Activated naive CD8-positive, alpha-beta T cell treated with anti-CD3 and anti-CD28 coated beads for 36 hours (primary cell): ENCODE data around the gene MYO5C. TPM values are rescaled to one million over a fixed set of nuclear protein-coding genes. Genes with fewer than 3 reads are reported as not detected.
"Not testable (repeated sequence)": the region's sequence is repeated elsewhere in the genome, so short reads cannot be mapped to it uniquely, and the experiment has no call there.

Experiments
- DNase-seq: peaks from one replicate; pipeline ENCODE4 v3.0.0; 2021
- H3K27ac Mint-ChIP-seq: one replicate; pipeline ENCODE4 v1.8.0; 2022; ENCODE audit warnings: mild to moderate bottlenecking, moderate library complexity, mixed read lengths
- H3K27me3 Mint-ChIP-seq: one replicate; pipeline ENCODE4 v1.8.0; 2022; ENCODE audit warnings: mild to moderate bottlenecking, mixed read lengths
- H3K36me3 Mint-ChIP-seq: one replicate; pipeline ENCODE4 v1.8.0; 2021; ENCODE audit warnings: mild to moderate bottlenecking, mixed read lengths
- H3K4me1 Mint-ChIP-seq: one replicate; pipeline ENCODE4 v1.8.0; 2021; ENCODE audit warnings: mixed read lengths
- H3K4me3 Mint-ChIP-seq: one replicate; pipeline ENCODE4 v1.8.0; 2022; ENCODE audit warnings: mild to moderate bottlenecking, moderate library complexity, mixed read lengths
- H3K9me3 Mint-ChIP-seq: one replicate; pipeline ENCODE4 v1.8.0; 2022; ENCODE audit warnings: mixed read lengths
- total RNA-seq, 2 experiments: library from RNA; stranded (reverse); gene quantifications; one replicate each; pipeline ENCODE4 v1.2.3, GENCODE V29; 2021

Gene MYO5C
- total RNA-seq, 2 experiments from 2014 or later, result 0.56 to 0.98 TPM

DNA sequence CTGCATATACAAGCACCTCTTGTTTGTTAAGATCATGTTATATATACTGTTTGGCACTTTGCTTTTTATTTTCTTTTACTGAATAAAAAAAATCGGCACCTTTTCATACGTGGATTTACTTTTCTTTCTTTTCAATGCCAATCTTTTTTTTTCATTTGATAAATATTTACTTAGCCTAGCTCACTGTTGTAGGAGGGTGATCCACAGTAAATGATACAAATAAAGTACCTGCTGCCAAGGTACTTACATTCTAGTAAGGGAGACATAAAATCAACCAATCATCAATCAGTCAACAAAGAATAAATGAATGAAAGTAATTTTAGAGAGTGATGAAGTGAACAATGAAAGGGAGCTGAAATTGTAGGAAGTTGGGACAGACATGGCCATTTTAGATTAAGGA, 122.7 kb downstream of the MYO5C start:
- H3K4me3 Mint-ChIP-seq, result no peak overlapping the region
- H3K27ac Mint-ChIP-seq, result no peak overlapping the region
- H3K4me1 Mint-ChIP-seq, result peaks cover 14% of the 10 kb centered on the region
- peaks cover 6% of the 10 kb centered on the region for H3K36me3 Mint-ChIP-seq
- H3K9me3 Mint-ChIP-seq, result peaks cover 3% of the 10 kb centered on the region
- no peak for DNase-seq
- H3K27me3 Mint-ChIP-seq, result no peaks in the 10 kb centered on the region

DNA sequence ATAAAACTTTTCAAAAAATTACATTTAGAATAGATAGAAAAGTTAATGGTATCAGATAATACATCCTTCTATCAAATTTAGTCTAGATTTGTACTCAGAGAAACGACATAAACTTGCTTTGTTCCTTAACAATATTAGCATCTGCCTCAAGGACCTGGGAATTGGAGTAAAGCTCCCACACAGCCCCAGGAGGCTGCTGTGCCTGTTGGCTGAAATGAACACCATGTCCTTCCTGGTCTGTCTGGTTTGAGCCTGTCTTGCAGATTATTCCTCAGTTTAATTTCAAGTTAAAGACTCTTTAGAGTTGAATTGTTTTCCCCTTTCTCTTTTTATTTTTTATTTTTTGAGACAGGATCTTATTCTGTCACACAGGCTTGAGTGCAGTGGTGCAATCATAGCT, 123.8 kb downstream of the MYO5C start:
- peaks cover 15% of the 10 kb centered on the region for H3K4me1 Mint-ChIP-seq
- H3K36me3 Mint-ChIP-seq, result peaks cover 6% of the 10 kb centered on the region
- no peak overlapping the region for H3K27ac Mint-ChIP-seq
- DNase-seq, result no peak
- H3K9me3 Mint-ChIP-seq, result peaks cover 3% of the 10 kb centered on the region
- H3K4me3 Mint-ChIP-seq, result no peak overlapping the region
- H3K27me3 Mint-ChIP-seq, result no peaks in the 10 kb centered on the region

DNA sequence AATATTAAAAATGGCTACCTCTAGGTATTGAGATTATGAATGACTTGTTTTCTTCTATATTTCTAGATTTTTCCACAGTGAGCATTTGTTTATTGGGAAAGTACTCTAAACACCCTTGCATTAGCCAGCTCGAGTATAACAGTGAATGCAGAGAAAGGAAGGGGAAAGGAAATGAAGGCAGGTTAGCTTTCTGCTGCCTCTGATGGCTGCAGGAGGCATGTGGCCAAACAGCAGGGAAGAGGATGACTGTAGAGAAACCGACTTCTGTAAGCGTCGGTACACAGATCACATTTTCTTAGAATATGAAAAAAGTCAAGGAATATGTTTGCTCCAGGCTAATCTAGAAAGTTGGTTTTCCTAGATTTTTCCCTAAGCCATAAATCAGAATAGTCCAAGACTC, 124.2 kb downstream of the MYO5C start:
- Mint-ChIP-seq H3K4me3 (peak overlapping the region; percentile 38), H3K36me3 (peaks cover 6% of the 10 kb centered on the region), H3K27ac (peak overlapping the region; percentile 59), H3K9me3 (peaks cover 3% of the 10 kb centered on the region), H3K27me3 (no peaks in the 10 kb centered on the region), H3K4me1 (peaks cover 17% of the 10 kb centered on the region)
- no peak for DNase-seq

DNA sequence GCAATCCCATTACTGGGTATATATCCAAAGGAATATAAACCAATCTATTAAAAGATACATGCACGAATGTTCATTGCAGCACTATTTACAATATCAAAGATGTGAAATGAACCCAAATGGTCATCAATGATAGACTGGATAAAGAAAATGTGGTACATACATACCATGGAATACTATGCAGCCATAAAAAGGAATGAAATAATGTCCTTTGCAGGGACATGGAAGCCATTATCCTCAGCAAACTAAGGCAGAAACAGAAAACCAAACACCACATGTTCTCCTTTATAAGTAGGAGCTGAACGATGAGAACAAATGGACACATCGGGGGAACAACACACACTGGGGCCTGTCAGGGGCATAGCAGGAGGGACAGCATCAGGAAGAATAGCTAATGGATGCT, 125.4 kb downstream of the MYO5C start:
- not testable (repeated sequence) for H3K36me3 Mint-ChIP-seq, H3K9me3 Mint-ChIP-seq, DNase-seq, H3K4me3 Mint-ChIP-seq, H3K27me3 Mint-ChIP-seq, H3K27ac Mint-ChIP-seq
- H3K4me1 Mint-ChIP-seq, result peaks cover 25% of the 10 kb centered on the region

DNA sequence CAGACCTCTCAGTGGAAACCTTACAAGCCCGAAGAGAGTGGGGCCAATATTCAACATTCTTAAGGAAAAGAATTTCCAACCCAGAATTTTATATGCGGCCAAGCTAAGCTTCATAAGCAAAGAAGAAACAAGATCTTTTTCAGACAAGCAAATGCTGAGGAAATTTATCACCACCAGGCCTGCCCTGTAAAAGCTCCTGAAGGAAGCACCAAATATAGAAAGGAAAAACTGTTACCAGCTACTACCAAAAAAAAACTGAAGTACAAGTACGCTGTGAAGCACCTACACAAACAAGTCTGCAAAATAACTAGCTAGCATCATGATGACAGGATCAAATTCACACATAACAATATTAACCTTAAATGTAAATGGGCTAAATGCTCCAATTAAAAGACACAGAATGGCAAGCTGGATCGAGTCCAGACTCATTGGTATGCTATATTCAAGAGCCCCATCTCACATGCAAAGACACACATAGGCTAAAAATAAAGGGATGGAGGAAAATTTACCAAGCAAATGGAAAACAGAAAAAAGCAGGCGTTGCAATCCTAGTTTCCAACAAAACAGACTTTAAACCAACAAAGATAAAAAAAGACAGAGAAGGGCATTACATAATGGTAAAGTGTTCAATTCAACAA, 130.0 kb downstream of the MYO5C start:
- H3K4me3 Mint-ChIP-seq, H3K36me3 Mint-ChIP-seq, H3K27ac Mint-ChIP-seq, H3K9me3 Mint-ChIP-seq, DNase-seq, H3K27me3 Mint-ChIP-seq: not testable (repeated sequence)
- peaks cover 28% of the 10 kb centered on the region for H3K4me1 Mint-ChIP-seq

- Mint-ChIP-seq H3K27ac (peak overlapping the region; percentile 77), H3K4me1 (peaks cover 25% of the 10 kb centered on the region)
Observed at GRCh38 chr15:52164631-52165265, 130.9 kb downstream of the MYO5C start.

GRCh38 chr15:52163321-52164190, 132.0 kb downstream of the MYO5C start:
- H3K36me3 Mint-ChIP-seq, result peaks cover 5% of the 10 kb centered on the region
- H3K9me3 Mint-ChIP-seq, result no peaks in the 10 kb centered on the region
- H3K27me3 Mint-ChIP-seq, result no peaks in the 10 kb centered on the region
- H3K4me3 Mint-ChIP-seq, result no peak overlapping the region
- peaks cover 24% of the 10 kb centered on the region for H3K4me1 Mint-ChIP-seq
- DNase-seq, result no peak
- H3K27ac Mint-ChIP-seq, result no peak overlapping the region

More at GRCh38 chr15:52164631-52165265, 130.9 kb downstream of the MYO5C start:
- Mint-ChIP-seq H3K9me3 (peaks cover 2% of the 10 kb centered on the region), H3K4me3 (peak overlapping the region; percentile 12), H3K27me3 (no peaks in the 10 kb centered on the region), H3K36me3 (peaks cover 5% of the 10 kb centered on the region)
- no peak for DNase-seq

DNA sequence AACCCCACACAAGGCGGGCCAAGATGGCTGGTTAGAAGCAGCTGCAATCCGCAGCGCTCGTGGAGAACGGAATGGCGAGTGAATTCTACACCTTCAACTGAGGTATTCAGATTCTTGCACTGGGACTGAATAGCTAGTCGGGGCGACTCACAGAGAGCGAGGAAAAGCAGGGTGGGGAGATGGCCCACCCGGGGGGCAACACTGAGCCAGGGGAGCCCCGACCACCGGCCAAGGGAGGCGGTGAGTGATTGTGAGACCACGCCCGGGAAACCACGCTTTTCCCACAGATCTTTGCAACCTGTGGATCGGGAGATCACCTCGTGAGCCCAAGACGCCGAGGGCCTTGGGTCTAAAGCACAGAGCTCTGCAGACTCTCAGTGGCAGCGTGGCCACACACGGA, 132.7 kb downstream of the MYO5C start:
- no peaks in the 10 kb centered on the region for H3K9me3 Mint-ChIP-seq
- peaks cover 5% of the 10 kb centered on the region for H3K36me3 Mint-ChIP-seq
- no peak overlapping the region for H3K27ac Mint-ChIP-seq
- H3K4me3 Mint-ChIP-seq, result no peak overlapping the region
- no peaks in the 10 kb centered on the region for H3K27me3 Mint-ChIP-seq
- peaks cover 19% of the 10 kb centered on the region for H3K4me1 Mint-ChIP-seq
- no peak for DNase-seq

DNA sequence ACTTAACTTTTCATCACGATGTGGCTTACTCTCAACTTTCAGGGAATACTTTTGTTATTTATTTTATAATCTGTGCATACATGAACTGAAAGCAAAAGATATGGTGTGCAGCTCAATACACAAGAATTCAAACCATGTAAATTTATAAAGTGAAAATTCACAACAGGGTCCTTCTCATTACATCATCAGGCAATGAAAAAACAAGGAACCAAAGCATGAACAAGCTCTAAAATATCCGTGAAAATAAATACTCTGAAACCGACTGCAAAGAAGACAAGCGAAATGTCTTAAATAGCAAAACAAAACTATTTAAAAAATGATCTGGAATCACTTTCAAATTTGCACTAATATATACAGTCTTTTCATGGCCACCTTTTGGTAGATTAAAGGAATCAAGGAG, 133.3 kb downstream of the MYO5C start:
- Mint-ChIP-seq H3K36me3 (peaks cover 5% of the 10 kb centered on the region), H3K27me3 (no peaks in the 10 kb centered on the region), H3K4me1 (peaks cover 18% of the 10 kb centered on the region), H3K9me3 (no peaks in the 10 kb centered on the region), H3K4me3 (no peak overlapping the region), H3K27ac (no peak overlapping the region)
- DNase-seq, result no peak

GRCh38 chr15:52161406-52161966, 134.1 kb downstream of the MYO5C start:
- DNase-seq, result no peak
- Mint-ChIP-seq H3K36me3 (peaks cover 5% of the 10 kb centered on the region), H3K4me3 (no peak overlapping the region), H3K27ac (no peak overlapping the region), H3K4me1 (peaks cover 16% of the 10 kb centered on the region), H3K9me3 (no peaks in the 10 kb centered on the region), H3K27me3 (no peaks in the 10 kb centered on the region)

- H3K4me3 Mint-ChIP-seq, result no peak overlapping the region
- H3K27ac Mint-ChIP-seq, result no peak overlapping the region
- H3K36me3 Mint-ChIP-seq, result peaks cover 5% of the 10 kb centered on the region
- no peaks in the 10 kb centered on the region for H3K27me3 Mint-ChIP-seq
- H3K9me3 Mint-ChIP-seq, result no peaks in the 10 kb centered on the region
- DNase-seq, result no peak
- peaks cover 2% of the 10 kb centered on the region for H3K4me1 Mint-ChIP-seq
Observed at GRCh38 chr15:52159645-52160044, 136.0 kb downstream of the MYO5C start.

DNA sequence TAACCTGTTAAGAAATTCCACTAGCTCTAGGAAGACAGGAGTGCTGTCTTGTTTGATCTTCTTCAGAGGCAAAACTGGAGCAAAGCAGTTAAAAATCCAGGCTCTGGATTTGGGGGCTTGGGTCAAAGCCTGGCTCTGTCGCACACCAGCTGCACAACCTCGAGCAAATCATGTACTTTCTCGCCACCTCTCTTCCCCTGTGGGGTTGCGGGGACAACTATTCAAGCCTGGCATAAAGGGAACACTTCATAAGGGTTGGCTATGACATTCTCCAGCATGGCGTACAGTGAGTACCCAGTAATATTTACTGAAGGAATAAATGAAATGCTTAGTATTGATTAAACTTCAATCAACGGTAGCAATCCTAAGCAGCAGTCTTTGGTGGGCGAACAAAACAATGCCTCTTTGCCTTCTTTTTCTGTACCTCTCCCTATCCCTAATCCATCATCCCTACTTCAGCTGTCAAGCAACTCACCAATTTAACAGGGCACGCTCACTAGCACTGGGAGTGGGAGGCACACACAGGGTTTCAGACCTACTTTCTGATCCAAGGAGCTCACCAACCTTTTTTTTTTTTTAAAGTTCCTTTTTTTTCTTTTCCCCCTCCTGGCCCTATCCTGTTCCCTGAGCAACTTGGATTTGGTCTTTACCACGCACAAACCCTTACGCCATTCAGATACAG, 137.4 kb downstream of the MYO5C start:
- Mint-ChIP-seq H3K4me3 (no peak overlapping the region), H3K27ac (no peak overlapping the region)
- no peak for DNase-seq

DNA sequence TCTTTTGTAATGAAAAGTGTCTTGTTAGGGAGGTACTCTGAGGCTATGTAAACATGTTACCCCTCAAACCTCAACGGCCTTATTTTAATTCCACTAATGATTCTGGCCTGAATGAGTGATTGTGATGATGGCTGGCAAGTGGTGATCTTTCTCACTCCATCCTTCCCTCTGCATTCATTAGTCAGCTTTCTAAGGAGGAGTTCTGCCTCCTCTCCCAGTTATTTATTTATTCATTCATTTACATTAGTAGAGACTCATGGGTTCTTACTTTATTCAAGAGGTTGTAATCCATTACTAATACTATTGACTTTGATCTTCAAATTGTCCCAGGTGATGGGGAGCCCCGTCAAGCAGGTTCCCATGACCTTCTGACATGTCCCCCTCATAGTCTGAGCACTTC, 139.7 kb downstream of the MYO5C start:
- no peak for DNase-seq
- H3K9me3 Mint-ChIP-seq, result no peaks in the 10 kb centered on the region
- H3K27me3 Mint-ChIP-seq, result no peaks in the 10 kb centered on the region
- H3K36me3 Mint-ChIP-seq, result peaks cover 8% of the 10 kb centered on the region
- no peaks in the 10 kb centered on the region for H3K4me1 Mint-ChIP-seq
- H3K27ac Mint-ChIP-seq, result no peak overlapping the region
- no peak overlapping the region for H3K4me3 Mint-ChIP-seq

More for the DNA sequence above, 137.4 kb downstream of the MYO5C start:
- H3K36me3 Mint-ChIP-seq, result peaks cover 7% of the 10 kb centered on the region
- H3K4me1 Mint-ChIP-seq, result no peaks in the 10 kb centered on the region
- no peaks in the 10 kb centered on the region for H3K9me3 Mint-ChIP-seq
- no peaks in the 10 kb centered on the region for H3K27me3 Mint-ChIP-seq

DNA sequence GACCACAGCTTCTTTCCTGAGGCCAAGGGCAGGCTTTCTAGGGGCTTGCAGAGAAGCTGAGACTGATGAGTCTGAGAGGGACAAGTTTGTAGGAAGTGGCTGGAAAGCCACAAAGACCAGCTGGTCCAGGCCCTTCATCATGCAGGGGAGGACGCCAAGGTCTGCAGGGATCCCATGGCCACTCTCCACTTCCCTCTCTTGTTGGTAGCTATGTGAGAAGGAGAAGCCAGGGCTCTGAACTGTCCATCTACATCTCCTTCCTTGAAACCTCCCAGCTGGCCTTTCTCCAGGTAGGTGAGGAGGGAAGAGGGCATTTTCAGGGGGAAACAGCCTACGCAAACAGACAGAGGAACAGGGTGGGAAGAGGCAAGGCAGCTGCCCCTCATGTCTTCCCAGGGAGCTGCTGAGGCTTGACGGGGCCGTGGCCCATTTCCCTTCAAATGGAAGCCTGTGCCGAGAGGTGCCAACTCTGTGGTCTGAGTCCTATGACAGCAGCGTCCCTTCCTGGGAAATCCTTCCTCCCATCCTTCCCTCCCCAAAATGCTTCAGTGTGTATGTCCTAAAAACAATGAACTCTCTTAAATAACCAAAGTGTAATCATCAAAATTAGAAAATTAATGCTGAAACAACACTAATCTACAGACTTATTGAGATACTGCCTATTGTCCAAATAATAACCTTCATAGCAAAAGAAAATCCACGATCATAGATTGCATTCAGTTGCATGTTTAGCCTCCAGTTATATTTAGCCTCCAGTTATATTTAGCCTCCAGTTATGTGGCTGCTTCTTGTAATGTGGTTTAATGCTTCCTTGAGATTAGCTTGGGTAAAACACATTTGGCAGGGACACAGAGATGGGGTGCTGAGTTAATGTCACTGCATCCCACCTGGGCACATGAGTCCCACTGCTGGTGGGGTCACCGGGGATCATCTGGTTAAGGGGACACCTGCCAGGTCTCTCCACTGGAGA, 140.4 kb downstream of the MYO5C start:
- no peak overlapping the region for H3K27ac Mint-ChIP-seq
- no peak for DNase-seq
- no peak overlapping the region for H3K4me3 Mint-ChIP-seq
- H3K4me1 Mint-ChIP-seq, result no peaks in the 10 kb centered on the region
- H3K27me3 Mint-ChIP-seq, result no peaks in the 10 kb centered on the region
- peaks cover 7% of the 10 kb centered on the region for H3K36me3 Mint-ChIP-seq
- no peaks in the 10 kb centered on the region for H3K9me3 Mint-ChIP-seq
